GM12892 (cell line): ENCODE results near the gene PPP1R3G.

ENCODE experiments used
- POLR2A ChIP-seq: IDR thresholded peaks from 2 replicates; pipeline ENCODE4 v1.6.1; 2011; ENCODE audit warnings: low read depth, low read length, control low read depth
- TAF1 ChIP-seq: IDR thresholded peaks from 2 replicates; pipeline ENCODE4 v1.6.1; 2011; ENCODE audit warnings: low read depth, mild to moderate bottlenecking, control low read depth, low read length, borderline replicate concordance

DNA sequence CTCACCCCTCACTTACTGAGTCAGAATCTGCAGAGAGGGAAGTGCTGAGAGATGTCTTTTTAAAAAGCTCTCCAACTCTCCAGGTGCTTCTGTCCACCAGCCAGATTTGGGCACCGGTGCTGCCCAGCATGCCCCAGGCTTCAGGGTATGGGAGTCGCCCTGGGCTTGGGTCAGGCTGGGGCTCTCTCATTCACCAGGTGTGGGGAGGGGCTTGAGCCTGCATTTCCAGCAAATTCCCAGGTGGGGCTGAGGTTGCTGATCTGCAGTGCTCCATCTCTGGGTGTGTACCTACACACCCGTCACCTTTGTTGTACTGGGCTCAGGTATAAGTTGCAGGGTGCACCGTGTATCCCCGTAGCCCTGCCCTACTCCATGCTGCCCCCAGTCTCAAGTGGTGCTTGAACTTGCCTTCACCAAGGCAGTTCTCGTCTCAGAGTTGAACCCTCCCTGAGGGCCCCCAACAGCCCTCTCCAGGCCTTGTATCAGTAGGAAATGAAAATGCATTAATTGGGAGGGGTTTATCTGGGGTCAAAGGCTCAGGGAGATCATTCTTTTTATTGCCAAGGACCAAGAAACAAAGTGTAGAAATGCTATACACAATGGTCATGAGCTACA is 23.5 kb downstream of the PPP1R3G start:
- TF ChIP-seq POLR2A (no peak), TAF1 (no peak)
